GM12875 (cell line): Measurements from ENCODE around the gene CDC25C.
"Not testable (repeated sequence)": the region's sequence is repeated elsewhere in the genome, so short reads cannot be mapped to it uniquely, and the experiment has no call there.

Experiments
- H3K4me3 ChIP-seq: one replicate; pipeline ENCODE4 v1.5.1; 2011; ENCODE audit warnings: low read depth, low read length, control low read depth
- CTCF ChIP-seq: IDR thresholded peaks from 2 replicates; pipeline ENCODE4 v1.5.1; 2011; ENCODE audit warnings: low read depth, mild to moderate bottlenecking, control low read depth, inconsistent platforms, low read length, moderate library complexity, borderline replicate concordance; ENCODE audit not compliant: insufficient read depth

Gene CDC25C

GRCh38 chr5:138258704-138259292 lies 72.8 kb downstream of the CDC25C start:
- no peak overlapping the region for H3K4me3 ChIP-seq
- TF ChIP-seq CTCF, result no peak

GRCh38 chr5:138257583-138257982 lies 74.0 kb downstream of the CDC25C start:
- H3K4me3 ChIP-seq, result no peak overlapping the region
- no peak for TF ChIP-seq CTCF

- TF ChIP-seq CTCF, result no peak
- no peak overlapping the region for H3K4me3 ChIP-seq
Measured at GRCh38 chr5:138252944-138253343, 78.7 kb downstream of the CDC25C start.

- not testable (repeated sequence) for H3K4me3 ChIP-seq
Measured at GRCh38 chr5:138247800-138248199, 83.8 kb downstream of the CDC25C start.

GRCh38 chr5:138246822-138247221 lies 84.8 kb downstream of the CDC25C start:
- TF ChIP-seq CTCF, result no peak
- H3K4me3 ChIP-seq, result no peak overlapping the region

GRCh38 chr5:138246334-138246733 lies 85.3 kb downstream of the CDC25C start:
- no peak for TF ChIP-seq CTCF
- H3K4me3 ChIP-seq, result no peak overlapping the region

- no peak overlapping the region for H3K4me3 ChIP-seq
Measured at GRCh38 chr5:138245717-138246116, 85.9 kb downstream of the CDC25C start.

More at GRCh38 chr5:138245717-138246116, 85.9 kb downstream of the CDC25C start:
- TF ChIP-seq CTCF, result no peak
